GM12878 (cell line): ENCODE data around the gene AARSD1. TPM values are rescaled to one million over a fixed set of nuclear protein-coding genes. Genes with fewer than 3 reads are reported as not detected.

Experiments
- EZH2 ChIP-seq: IDR thresholded peaks from 2 replicates; pipeline ENCODE4 v1.6.1; 2012; ENCODE audit warnings: low read depth, mild to moderate bottlenecking, control low read depth, inconsistent platforms, low read length, borderline replicate concordance; ENCODE audit not compliant: control insufficient read depth
- HCFC1 ChIP-seq: fragments of 150-350 bp; IDR thresholded peaks from 2 replicates; pipeline ENCODE4 v1.6.1; 2014; ENCODE audit warnings: low read length
- HDAC6 ChIP-seq: fragments of 200-600 bp; sonication (generic); IDR thresholded peaks from one replicate; pipeline ENCODE4 v1.8.0; 2017; ENCODE audit warnings: antibody characterized with exemption; ENCODE audit not compliant: unreplicated experiment
- KDM1A ChIP-seq: fragments of 200-600 bp; sonication (generic); IDR thresholded peaks from 2 replicates; pipeline ENCODE4 v1.6.1; 2016; ENCODE audit warnings: borderline replicate concordance
- NBN ChIP-seq: fragments of 450-650 bp; IDR thresholded peaks from 2 replicates; pipeline ENCODE4 v1.6.1; 2016
- NFYA ChIP-seq: IDR thresholded peaks from 2 replicates; pipeline ENCODE4 v1.6.1; 2011; ENCODE audit warnings: low read depth, mild to moderate bottlenecking, low read length, improper control_type of control experiment, borderline replicate concordance
- RFX5 ChIP-seq: IDR thresholded peaks from 2 replicates; pipeline ENCODE4 v1.6.1; 2011; ENCODE audit warnings: low read depth, low read length, improper control_type of control experiment
- TBL1XR1 ChIP-seq: IDR thresholded peaks from 2 replicates; pipeline ENCODE4 v1.6.1; 2012; ENCODE audit warnings: low read depth, low read length, improper control_type of control experiment
- ZNF207 ChIP-seq: fragments of 450-650 bp; IDR thresholded peaks from 2 replicates; pipeline ENCODE4 v1.6.1; 2014; ENCODE audit warnings: antibody characterized with exemption, mild to moderate bottlenecking, borderline replicate concordance
- ZNF384 ChIP-seq: IDR thresholded peaks from 2 replicates; pipeline ENCODE4 v1.6.1; 2012; ENCODE audit warnings: low read depth, mild to moderate bottlenecking, low read length, improper control_type of control experiment, borderline replicate concordance
- polyA plus RNA-seq, 11 experiments: library from polyadenylated mRNA; depleted of rRNA in 4 of 11; unstranded in 6 of 11; stranded (reverse) in 5 of 11; fragments of >200 nt; fragmentation: Nextera tagmentation in 4 of 11; fragmentation: Illumina TruSeq in 1 of 11; extraction: Ambion mirVana in 4 of 11; extraction: Trizol in 1 of 11; gene quantifications; 1 replicate in 1 of 11; 2 replicates in 10 of 11; pipeline versions ENCODE4 v1.2.1 to v1.2.3, GENCODE V29; 2011 to 2016; ENCODE audit warnings: inconsistent platforms in 2 of 11, missing spikeins in 2 of 11, low read depth in 1 of 11
- total RNA-seq, 4 experiments: library from RNA; depleted of rRNA in 3 of 4; stranded (reverse); fragments of >200 nt in 3 of 4; fragmentation: Illumina TruSeq in 1 of 4; extraction: Trizol in 1 of 4; gene quantifications; 2 replicates each; pipeline versions ENCODE4 v1.2.1 to v1.2.3, GENCODE V29; 2013 to 2021
- TF ChIP-seq, protein P1 (sequence below): fragments of 450-650 bp; IDR thresholded peaks from 2 replicates; pipeline ENCODE4 v1.6.1; 2017; ENCODE audit warnings: low read depth, mild to moderate bottlenecking, moderate library complexity
- TF ChIP-seq, protein P2 (sequence below): fragments of 150-350 bp; IDR thresholded peaks from 2 replicates; pipeline ENCODE4 v1.6.1; 2014; ENCODE audit warnings: mild to moderate bottlenecking, low read depth, low read length
- TF ChIP-seq, protein P3 (sequence below): IDR thresholded peaks from 2 replicates; pipeline ENCODE4 v1.6.1; 2011; ENCODE audit warnings: borderline replicate concordance, low read depth, mild to moderate bottlenecking, moderate library complexity, mixed read lengths, low read length; ENCODE audit not compliant: insufficient read depth; ENCODE audit errors: extremely low read length
- TF ChIP-seq, protein P4 (sequence below): IDR thresholded peaks from 2 replicates; pipeline ENCODE4 v1.6.1; 2011; ENCODE audit warnings: low read depth, low read length, improper control_type of control experiment, borderline replicate concordance
- TF ChIP-seq, protein P5 (sequence below): fragments of 450-650 bp; formaldehyde crosslinking; IDR thresholded peaks from 2 replicates; pipeline ENCODE4 v1.5.0; 2022; ENCODE audit warnings: mild to moderate bottlenecking, missing genetic modification characterization
- TF ChIP-seq, protein P6 (sequence below), 3 experiments: IDR thresholded peaks in 2 of 3; conservative IDR thresholded peaks in 1 of 3; 2 replicates each; pipeline ENCODE4 v1.5.1; 2011; ENCODE audit warnings: low read depth in 3 of 3, low read length in 3 of 3, mild to moderate bottlenecking in 3 of 3, control low read depth in 2 of 3, moderate library complexity in 2 of 3, inconsistent platforms in 1 of 3, mixed read lengths in 1 of 3; ENCODE audit not compliant: control insufficient read depth in 2 of 3, insufficient read depth in 1 of 3; ENCODE audit errors: extremely low read depth in 1 of 3

The AARSD1 gene
- total and polyA plus RNA-seq, 10 of the 15 experiments (the other 5 are each of a cell fraction or from before 2014, with no cell fraction given) = 32.2 to 86.2 (median 52.8) TPM

DNA sequence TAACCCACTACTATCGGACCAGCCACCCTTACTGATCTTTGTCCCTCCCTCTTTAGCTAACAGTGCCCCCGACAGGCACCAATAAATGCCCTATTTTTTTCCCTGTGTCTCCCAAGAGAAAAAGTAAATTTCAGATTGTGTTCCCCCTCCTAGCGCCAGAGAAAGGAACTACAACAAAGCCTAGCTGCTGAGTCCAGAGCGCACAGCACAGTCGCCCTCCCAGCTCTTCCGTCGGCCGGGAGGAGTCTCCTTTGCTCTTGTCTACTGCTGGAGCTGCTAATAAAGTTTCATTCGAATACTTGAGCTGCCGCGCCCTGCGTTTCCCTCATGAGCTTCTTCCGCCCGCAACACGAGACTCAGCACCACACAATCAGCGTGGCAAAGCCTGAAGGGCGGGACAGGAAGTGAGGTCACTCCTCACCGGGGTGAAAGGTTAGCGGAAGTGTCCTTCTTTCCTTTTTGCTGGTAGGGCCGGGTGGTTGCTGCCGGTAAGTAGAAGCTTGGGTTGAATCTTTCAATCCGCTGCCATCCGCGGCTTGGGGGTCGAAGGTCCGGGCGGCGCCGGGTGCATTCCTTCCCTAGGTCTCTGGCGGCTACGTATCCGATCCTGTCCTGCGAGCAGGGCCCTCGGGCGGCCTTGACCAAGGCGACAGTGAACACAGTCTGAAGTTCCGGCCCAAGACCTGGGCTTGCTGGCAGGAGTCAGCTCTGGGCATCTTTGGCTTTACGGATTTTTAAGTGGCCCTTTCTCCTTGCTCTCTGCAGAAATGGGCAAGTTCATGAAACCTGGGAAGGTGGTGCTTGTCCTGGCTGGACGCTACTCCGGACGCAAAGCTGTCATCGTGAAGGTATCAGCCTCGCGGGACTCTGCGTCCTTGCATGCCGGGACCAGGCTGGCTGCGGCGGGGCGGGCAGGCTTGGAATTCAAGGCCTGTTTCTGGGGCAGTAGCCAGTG, 34.0 kb upstream of the AARSD1 start, which contains the start of gene RPL27 (continued):
- TF ChIP-seq, protein P1, sequence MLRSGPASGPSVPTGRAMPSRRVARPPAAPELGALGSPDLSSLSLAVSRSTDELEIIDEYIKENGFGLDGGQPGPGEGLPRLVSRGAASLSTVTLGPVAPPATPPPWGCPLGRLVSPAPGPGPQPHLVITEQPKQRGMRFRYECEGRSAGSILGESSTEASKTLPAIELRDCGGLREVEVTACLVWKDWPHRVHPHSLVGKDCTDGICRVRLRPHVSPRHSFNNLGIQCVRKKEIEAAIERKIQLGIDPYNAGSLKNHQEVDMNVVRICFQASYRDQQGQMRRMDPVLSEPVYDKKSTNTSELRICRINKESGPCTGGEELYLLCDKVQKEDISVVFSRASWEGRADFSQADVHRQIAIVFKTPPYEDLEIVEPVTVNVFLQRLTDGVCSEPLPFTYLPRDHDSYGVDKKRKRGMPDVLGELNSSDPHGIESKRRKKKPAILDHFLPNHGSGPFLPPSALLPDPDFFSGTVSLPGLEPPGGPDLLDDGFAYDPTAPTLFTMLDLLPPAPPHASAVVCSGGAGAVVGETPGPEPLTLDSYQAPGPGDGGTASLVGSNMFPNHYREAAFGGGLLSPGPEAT = peak; percentile 91
- TF ChIP-seq HDAC6 (no peak), EZH2 (no peak), ZNF384 (peak; percentile 76; the same call in 1 of the 2 replicates), ZNF207 (peak; percentile 95; the same call in 1 of the 2 replicates), KDM1A (no peak), HCFC1 (peak; percentile 89), TBL1XR1 (peak; percentile 83; the same call in 1 of the 2 replicates), NFYA (no peak), NBN (peak; percentile 99), RFX5 (peak; percentile 47; the same call in 1 of the 2 replicates)
- TF ChIP-seq, protein P2, sequence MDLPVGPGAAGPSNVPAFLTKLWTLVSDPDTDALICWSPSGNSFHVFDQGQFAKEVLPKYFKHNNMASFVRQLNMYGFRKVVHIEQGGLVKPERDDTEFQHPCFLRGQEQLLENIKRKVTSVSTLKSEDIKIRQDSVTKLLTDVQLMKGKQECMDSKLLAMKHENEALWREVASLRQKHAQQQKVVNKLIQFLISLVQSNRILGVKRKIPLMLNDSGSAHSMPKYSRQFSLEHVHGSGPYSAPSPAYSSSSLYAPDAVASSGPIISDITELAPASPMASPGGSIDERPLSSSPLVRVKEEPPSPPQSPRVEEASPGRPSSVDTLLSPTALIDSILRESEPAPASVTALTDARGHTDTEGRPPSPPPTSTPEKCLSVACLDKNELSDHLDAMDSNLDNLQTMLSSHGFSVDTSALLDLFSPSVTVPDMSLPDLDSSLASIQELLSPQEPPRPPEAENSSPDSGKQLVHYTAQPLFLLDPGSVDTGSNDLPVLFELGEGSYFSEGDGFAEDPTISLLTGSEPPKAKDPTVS = peak; percentile 81; the same call in 1 of the 2 replicates
- TF ChIP-seq, protein P3, sequence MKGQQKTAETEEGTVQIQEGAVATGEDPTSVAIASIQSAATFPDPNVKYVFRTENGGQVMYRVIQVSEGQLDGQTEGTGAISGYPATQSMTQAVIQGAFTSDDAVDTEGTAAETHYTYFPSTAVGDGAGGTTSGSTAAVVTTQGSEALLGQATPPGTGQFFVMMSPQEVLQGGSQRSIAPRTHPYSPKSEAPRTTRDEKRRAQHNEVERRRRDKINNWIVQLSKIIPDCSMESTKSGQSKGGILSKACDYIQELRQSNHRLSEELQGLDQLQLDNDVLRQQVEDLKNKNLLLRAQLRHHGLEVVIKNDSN = peak; percentile 53
- TF ChIP-seq, protein P4, sequence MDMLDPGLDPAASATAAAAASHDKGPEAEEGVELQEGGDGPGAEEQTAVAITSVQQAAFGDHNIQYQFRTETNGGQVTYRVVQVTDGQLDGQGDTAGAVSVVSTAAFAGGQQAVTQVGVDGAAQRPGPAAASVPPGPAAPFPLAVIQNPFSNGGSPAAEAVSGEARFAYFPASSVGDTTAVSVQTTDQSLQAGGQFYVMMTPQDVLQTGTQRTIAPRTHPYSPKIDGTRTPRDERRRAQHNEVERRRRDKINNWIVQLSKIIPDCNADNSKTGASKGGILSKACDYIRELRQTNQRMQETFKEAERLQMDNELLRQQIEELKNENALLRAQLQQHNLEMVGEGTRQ = peak; percentile 32; the same call in 1 of the 2 replicates
- TF ChIP-seq, protein P5, sequence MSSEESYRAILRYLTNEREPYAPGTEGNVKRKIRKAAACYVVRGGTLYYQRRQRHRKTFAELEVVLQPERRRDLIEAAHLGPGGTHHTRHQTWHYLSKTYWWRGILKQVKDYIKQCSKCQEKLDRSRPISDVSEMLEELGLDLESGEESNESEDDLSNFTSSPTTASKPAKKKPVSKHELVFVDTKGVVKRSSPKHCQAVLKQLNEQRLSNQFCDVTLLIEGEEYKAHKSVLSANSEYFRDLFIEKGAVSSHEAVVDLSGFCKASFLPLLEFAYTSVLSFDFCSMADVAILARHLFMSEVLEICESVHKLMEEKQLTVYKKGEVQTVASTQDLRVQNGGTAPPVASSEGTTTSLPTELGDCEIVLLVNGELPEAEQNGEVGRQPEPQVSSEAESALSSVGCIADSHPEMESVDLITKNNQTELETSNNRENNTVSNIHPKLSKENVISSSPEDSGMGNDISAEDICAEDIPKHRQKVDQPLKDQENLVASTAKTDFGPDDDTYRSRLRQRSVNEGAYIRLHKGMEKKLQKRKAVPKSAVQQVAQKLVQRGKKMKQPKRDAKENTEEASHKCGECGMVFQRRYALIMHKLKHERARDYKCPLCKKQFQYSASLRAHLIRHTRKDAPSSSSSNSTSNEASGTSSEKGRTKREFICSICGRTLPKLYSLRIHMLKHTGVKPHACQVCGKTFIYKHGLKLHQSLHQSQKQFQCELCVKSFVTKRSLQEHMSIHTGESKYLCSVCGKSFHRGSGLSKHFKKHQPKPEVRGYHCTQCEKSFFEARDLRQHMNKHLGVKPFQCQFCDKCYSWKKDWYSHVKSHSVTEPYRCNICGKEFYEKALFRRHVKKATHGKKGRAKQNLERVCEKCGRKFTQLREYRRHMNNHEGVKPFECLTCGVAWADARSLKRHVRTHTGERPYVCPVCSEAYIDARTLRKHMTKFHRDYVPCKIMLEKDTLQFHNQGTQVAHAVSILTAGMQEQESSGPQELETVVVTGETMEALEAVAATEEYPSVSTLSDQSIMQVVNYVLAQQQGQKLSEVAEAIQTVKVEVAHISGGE (CRISPR knock-in tag) = no peak
- TF ChIP-seq, protein P6, sequence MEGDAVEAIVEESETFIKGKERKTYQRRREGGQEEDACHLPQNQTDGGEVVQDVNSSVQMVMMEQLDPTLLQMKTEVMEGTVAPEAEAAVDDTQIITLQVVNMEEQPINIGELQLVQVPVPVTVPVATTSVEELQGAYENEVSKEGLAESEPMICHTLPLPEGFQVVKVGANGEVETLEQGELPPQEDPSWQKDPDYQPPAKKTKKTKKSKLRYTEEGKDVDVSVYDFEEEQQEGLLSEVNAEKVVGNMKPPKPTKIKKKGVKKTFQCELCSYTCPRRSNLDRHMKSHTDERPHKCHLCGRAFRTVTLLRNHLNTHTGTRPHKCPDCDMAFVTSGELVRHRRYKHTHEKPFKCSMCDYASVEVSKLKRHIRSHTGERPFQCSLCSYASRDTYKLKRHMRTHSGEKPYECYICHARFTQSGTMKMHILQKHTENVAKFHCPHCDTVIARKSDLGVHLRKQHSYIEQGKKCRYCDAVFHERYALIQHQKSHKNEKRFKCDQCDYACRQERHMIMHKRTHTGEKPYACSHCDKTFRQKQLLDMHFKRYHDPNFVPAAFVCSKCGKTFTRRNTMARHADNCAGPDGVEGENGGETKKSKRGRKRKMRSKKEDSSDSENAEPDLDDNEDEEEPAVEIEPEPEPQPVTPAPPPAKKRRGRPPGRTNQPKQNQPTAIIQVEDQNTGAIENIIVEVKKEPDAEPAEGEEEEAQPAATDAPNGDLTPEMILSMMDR (IDR thresholded peaks at IDR 0.05 in 2 of 3, conservative IDR thresholded peaks at IDR 0.05 in 1 of 3; ENCODE audit: control insufficient read depth in 2 of 3, extremely low read depth in 1 of 3, insufficient read depth in 1 of 3, low read depth in 3 of 3, low read length in 3 of 3) = peak; percentile 83 to 89 (median 88)
